Activated naive CD4-positive, alpha-beta T cell treated with Interleukin-2 at 50 U/mL for 16 hours (primary cell): ENCODE measurements around the gene CTCF.

ENCODE experiments used
- DNase-seq: peaks from one replicate; pipeline ENCODE4 v3.0.0-alpha.2; 2020

The CTCF gene

DNA sequence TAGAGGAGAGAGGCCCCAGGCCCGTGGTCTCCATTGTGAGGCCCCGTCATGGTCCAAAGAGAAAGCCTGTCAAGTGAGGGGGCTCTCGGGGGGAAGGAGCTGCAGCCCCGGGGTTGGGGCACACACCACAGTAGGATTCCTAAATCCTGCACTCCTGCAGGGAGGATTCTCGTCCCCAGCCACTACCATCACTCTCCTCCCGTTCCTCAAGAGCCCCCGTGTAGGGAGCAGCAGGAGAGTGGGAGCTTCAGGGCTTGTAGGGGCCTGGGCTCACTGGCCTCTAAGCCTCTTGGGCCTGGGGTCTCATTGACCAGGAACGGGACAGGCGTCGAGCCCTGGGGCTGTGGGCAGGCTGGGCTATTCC is 105.1 kb downstream of the CTCF start:
- no peak for DNase-seq

- peak; percentile 84 for DNase-seq
These were observed 105.6 kb downstream of the CTCF start for GRCh38 chr16:67667817-67668494.

GRCh38 chr16:67668495-67669157 is 106.3 kb downstream of the CTCF start:
- peak; percentile 35 for DNase-seq

GRCh38 chr16:67669499-67670101 is 107.3 kb downstream of the CTCF start:
- DNase-seq: no peak

DNA sequence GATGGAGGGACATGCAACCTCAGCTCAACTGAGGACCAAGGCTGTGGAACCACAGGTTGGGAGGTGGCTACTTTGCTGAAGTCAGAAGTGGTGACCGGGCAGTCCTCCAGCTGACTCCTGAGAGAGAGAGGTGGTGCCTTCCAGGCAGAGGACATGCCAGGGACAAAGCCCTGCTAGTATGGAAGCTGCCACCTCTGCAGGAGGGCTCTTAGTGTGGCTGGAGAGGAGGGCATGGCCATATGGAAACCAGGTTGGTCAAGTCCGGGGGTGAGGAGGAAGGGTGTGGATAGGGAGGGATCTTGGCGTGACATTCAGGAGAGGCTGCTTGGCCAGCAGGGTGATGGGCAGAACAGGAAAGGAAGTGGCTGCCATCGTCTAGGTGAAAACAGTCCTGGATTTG is 110.0 kb downstream of the CTCF start:
- no peak for DNase-seq

DNA sequence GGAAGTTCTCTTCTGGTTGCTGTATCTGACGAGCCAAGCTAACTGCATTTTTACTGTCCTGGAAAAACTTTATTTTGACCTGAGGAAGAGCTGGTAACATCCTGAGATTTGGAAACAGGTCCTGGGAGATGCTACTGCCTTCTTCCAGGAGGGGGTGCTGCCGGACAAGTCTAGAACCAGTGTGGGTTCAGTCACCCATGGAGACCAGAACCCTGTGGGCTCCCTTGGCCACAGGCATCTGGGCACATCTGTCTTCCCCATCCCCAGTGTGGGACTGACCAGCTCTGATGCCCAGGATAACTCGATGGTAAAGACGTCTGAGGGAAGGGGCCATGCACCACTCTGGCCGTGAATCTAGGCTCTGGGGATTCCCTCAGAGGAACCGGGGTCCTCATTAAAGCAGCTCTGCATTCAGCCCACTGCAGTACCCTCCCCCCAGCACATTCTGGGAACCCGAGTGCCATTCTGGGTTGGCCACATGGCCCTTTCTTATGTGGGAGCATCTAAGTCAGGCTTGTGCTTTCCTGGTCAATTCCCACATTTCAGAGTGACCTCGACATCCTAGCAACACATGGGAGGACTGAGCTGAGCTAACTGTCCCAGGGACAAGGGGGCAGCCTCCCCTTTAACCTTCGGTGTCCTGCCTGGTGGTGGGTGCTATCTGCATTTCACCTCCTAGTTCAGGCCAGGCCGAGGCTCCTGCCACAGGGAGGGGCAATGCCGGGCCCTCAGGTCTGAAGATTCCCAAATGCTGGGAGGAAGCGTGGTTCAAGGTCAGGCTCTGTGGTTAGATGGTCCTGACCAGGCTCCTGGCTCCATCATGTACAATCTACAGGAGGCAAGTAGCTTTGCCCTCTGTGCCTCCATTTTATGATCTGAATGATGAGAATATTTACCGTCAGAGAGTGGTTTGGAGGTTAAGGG is 110.7 kb downstream of the CTCF start:
- peak; percentile 50 for DNase-seq

DNA sequence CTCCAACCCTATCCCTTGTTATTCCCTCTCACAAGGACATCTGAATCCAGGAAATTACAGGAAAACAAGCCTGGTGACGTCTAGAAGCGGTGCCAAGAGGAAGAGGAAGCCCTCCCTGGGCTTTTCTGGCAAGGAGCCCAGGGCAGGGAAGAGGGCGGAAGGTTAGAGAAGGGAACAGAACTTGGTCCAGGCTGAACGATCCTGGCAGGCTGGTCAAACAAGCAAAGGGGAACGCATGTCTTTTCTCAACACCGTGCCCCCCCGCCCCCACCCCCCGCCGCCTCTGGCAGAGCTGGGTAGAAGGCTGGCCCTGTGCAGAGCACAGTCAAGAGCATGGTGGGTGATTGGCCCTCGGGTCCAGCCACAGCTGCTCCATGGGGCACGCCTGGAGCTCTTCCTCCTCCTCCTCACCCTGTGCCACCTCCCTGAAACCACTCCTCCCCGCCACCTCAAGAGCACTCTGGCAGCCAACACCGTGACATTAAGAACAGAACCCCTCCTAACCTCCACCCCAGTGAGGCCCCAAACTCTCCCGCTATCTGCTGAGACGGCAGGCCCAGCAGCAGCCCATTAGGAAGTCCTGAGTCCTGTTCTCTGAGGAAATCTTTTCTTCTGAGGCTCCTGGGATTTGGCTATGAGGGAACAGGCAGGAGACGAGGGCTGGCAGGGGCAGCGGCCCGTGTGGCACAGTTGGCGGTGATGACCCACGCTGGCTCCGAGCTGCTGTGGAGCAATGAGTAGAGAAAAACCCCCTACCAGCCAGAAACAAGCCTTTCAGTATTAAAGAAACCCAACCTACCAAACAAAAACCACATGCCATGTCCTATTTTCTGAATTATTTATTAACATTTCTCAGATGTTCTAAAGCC is 111.6 kb downstream of the CTCF start:
- DNase-seq: no peak

DNA sequence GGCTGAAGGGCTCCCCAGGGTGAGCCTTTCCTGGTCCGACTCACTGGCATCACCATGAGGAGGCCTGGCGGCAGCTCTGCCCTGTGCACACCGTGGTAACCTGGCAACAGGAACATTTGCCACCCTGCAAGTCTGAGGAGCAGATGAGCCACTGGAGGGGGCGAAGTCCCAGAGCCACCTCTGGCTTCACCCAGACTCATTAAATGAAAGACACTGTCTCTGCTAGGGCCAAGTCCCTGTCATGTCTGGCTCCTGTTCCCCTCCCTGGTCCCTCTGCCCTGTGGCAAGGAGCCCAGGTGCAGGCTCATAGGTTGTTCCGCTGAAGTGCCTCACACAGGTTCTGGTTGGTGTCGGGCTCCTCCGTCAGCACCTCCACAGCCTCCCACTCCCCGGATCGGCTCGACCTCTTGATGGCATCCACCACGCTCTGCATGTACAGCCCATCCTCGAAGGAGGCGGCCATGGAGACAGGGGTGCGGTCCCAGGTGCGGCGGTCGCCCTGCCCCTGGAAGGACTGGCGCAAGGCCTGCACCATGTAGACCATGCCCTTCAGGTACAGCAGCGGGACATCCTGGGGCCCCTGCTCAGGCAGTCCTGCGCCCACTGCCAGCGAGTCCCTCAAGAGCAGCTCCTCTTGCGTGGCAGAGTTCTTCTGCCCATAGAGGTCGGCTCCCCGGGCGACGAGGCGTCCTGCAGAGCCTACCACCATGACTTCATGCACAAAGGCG is 112.7 kb downstream of the CTCF start:
- no peak for DNase-seq

DNA sequence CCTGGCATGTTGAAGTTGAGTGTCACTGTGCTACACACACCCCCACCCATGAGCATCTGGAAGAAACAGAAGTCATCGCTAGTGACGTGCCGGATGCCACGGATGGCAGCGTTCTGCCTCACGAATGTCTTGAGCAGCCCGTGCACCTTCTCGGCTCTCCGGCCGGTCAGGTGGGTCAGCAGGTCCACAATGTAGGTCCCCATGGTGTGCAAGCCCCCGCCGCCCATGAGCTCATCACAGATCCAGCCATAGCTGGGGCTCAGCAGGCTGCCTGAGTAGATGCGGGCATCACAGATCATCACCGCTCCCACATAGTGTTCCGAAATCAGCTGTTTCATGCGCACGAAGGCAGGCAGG is 113.2 kb downstream of the CTCF start:
- no peak for DNase-seq

- no peak for DNase-seq
These were observed 113.7 kb downstream of the CTCF start for GRCh38 chr16:67675999-67676398.

DNA sequence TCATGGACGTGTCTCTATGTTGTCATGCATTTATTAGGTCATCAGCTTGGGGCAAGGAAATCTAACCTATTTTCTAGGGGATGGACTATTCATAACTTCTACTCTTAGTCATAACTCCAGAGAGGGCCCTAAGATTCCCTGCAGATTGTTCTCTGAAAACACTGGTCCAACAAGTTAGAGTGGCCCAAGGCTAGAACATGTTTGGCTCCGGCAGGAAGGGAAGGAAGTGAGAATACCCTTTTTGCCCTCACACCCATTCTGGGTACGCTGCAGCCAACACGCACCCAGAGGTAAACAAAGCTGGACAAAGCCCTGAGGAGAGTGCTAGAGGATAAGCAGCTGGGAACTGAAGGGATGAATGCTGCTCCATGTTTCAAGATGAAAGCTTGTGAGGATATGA is 114.2 kb downstream of the CTCF start:
- no peak for DNase-seq

DNA sequence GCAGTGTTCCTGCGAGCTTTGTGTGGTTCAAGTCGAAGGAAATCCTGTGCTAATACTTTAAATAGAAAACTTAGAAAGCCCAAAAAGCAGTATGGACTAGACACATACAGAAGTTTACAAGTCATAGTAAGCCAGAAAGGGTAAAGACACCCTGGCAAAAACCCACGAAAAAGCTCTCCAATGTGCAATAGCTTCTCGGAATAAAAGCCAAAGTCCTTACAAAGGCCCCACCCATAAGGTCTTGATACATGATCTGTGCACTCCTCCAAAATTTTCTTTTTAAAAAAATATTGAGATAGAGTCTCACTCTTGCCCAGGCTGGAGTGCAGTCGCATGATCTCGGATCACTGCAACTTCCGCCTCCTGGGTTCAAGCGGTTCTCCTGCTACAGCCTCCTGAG is 114.6 kb downstream of the CTCF start:
- no peak for DNase-seq

DNA sequence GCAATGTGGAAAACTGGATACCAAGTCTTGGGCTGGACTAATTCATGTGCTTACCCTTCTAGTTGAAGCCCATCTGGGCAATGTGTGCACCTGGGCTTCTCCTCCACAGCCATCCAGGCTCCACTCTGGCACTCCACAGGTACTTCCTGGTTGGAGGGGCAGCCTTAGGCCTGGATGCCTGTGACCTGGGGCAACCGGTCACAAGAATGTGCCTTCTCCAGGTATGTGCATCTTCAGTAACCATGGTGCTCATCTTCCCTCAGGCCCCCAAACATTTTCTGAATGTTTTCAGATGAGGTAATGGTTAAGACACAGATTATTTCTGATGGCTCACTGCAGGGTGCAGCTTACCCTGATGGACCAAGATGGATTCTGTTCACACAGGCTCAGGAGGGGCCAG is 115.4 kb downstream of the CTCF start:
- no peak for DNase-seq

DNA sequence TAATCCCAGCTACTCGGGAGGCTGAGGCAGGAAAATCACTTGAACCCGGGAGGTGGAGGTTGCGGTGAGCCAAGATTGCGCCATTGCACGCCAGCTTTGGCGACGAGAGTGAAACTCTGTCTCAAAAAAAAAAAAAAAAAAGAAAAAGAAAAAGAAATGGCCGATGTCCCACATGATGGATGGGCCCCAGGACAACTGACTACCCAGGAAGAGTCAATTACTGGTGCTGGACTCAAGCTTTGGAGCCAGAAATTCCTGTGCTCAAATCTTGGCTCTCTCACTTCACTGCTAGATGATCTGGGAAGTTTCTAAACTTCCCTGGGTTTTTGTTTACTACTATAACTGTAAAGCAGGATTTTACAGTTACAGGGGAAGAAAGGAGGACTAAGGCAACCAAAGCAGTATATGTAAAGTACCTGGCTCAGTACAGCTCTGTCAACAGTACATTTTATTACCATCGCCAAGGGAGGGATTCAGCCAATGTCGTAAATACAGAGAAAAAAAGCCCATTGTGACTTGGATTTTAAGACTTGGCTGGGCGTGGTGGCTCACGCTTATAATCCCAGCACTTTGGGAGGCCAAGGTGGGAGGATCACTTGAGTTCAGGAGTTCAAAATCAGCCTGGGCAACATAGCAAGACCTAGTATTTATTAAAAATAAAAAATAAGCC is 116.2 kb downstream of the CTCF start:
- DNase-seq: no peak

- no peak for DNase-seq
These were observed 117.9 kb downstream of the CTCF start for GRCh38 chr16:67679935-67680897.

GRCh38 chr16:67683767-67684166 is 121.4 kb downstream of the CTCF start:
- no peak for DNase-seq

DNA sequence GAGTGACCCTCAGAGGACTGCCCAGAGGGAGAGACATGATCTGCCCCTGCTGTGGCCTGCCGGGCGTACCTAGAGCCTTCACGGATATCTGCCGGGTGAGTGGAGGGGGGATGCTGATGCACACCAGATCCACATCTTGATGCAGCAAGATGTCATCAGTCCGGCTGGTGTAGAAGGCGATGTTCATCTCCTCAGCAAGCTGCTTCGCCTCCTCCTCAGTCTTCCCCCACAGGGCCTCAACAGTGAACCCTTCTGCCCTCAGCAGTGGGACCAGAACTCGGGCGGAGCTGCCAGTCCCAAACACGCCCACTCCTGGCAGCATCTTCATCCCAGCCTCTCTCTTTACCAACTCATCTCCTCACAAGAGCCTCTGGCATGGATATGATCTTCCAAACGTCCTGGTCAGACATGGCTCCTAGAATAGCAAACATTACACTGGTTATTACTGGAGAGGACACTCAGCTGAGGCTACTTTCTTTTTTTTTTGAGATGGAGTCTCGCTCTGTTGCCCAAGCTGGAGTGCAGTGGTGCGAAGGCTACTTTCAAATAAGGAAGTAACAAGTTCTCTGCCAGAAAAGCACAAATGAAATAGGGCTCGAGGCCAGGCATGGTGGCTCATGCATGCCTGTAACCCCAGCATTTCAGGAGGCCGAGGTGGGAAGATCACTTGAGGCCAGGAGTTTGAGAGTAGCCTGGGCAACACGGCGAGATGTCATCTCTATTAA is 123.2 kb downstream of the CTCF start:
- no peak for DNase-seq
